ENCODE measurements around the gene PPA1. TPM values are rescaled to one million over a fixed set of nuclear protein-coding genes. Genes with fewer than 3 reads are reported as not detected.

Gene PPA1
- total and polyA plus RNA-seq, 3 experiments from 2014 or later, result 122 to 368 (median 358) TPM

DNA sequence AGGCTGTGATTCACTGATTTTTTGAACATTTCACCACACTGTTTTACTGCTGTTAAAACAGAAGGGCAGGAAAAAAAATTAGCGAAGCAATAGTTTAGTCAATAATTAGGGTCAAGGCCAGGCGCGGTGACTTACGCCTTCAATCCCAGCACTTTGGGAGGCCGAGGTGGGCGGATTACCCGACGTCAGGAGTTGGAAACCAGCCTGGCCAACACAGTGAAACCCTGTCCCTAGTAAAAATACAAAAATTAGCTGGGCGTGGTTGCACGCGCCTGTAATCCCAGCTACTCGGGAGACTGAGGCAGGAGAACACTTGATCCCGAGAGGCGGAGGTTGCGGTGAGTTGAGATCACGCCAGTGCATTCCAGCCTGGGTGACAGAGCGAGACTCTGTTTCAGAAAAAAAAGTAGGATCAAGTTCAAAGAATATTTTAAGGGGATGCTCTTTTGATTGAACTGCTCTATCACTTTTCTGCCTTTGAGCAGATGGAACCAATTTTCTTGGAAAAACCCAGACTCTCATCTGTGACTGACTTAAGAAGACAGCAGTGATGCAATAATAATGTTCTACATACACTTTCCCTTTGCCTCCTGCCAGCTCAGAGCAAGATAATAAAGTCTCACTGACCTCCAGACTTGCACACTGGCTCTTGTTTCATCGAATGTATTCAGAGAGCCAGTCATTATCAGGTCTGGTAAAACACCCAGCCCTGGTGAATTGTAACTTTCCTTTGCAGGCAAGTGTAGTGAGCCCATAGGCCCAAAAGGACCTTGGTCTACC is 1.6 kb upstream of the PPA1 start:
- no peak overlapping the region for H3K4me3 ChIP-seq (ENCODE audit: low read length)
- no peaks in the 10 kb centered on the region for H3K27me3 ChIP-seq (ENCODE audit: insufficient read depth, low read length, poor library complexity, severe bottlenecking)
- ChIA-PET CTCF (interaction anchor here (1.4 to 3.5 kb wide), 2 partner anchors 14 to 130 kb away, joined by 3 to 32 read pairs; no protein-coding TSS in a partner anchor), POLR2A (no interaction called here)
- H3K36me3 ChIP-seq (ENCODE audit: insufficient read depth, low read length), result no peaks in the 10 kb centered on the region
- Mint-ChIP-seq H3K9me3 (no peaks in the 10 kb centered on the region), H3K4me3 (peak overlapping the region in 3 of 7 donors; percentile 44 to 54 (median 48)), H3K36me3 (peaks cover 0 to 8% (median 3%) of the 10 kb centered on the region in 3 donors), H3K4me1 (peaks cover 14 to 21% (median 18%) of the 10 kb centered on the region in 3 donors), H3K27me3 (no peaks in the 10 kb centered on the region), H3K27ac (peak overlapping the region in 6 of 8 donors; percentile 32 to 68 (median 66))
- no peak overlapping the region for H3K27ac ChIP-seq (ENCODE audit: low read depth, low read length)
- no peaks in the 10 kb centered on the region for H3K9me3 ChIP-seq (ENCODE audit: low read length)
- H3K4me1 ChIP-seq (ENCODE audit: insufficient read depth, low read length), result peaks cover 11% of the 10 kb centered on the region
- DNase-seq, result no peak

DNA sequence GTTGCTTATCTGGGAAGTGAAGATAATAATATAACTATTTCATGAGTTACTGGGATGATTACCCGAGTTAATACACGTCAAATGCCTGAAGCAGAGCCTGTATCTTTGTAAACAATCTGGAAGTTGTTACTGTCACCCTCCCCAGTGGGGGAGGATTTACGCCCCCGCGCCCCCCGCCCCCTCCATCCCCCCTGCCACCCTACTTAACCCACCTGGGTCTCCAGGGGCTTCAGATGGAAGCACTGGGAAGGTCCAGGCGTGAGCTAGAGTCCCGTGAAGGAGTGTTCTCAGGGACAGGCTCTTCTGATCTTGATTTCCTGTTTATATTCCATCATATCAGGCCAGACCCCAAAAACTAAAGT is 691 bp upstream of the PPA1 start:
- Mint-ChIP-seq H3K4me1 (peaks cover 16 to 27% (median 26%) of the 10 kb centered on the region in 3 donors), H3K9me3 (no peaks in the 10 kb centered on the region), H3K27me3 (no peaks in the 10 kb centered on the region), H3K27ac (peak overlapping the region; percentile 84 to 98 (median 94)), H3K36me3 (peaks cover 0 to 15% (median 3%) of the 10 kb centered on the region in 3 donors), H3K4me3 (peak overlapping the region; percentile 82 to 96 (median 88))
- peak overlapping the region; percentile 79 for H3K4me3 ChIP-seq (ENCODE audit: low read length)
- no peaks in the 10 kb centered on the region for H3K9me3 ChIP-seq (ENCODE audit: low read length)
- peaks cover 11% of the 10 kb centered on the region for H3K4me1 ChIP-seq (ENCODE audit: insufficient read depth, low read length)
- ChIA-PET CTCF (interaction anchor here (1.3 to 3.5 kb wide), 5 partner anchors 14 to 130 kb away, joined by 3 to 32 read pairs (median 3); partner anchors contain the start of gene TYSND1), POLR2A (interaction anchor here (1.1 to 2.2 kb wide), 2 partner anchors 88 to 90 kb away, joined by 4 to 8 read pairs; partner anchors contain the start of gene TYSND1)
- no peaks in the 10 kb centered on the region for H3K36me3 ChIP-seq (ENCODE audit: insufficient read depth, low read length)
- no peaks in the 10 kb centered on the region for H3K27me3 ChIP-seq (ENCODE audit: insufficient read depth, low read length, poor library complexity, severe bottlenecking)
- peak overlapping the region; percentile 75 for H3K27ac ChIP-seq (ENCODE audit: low read depth, low read length)
- DNase-seq, result no peak

DNA sequence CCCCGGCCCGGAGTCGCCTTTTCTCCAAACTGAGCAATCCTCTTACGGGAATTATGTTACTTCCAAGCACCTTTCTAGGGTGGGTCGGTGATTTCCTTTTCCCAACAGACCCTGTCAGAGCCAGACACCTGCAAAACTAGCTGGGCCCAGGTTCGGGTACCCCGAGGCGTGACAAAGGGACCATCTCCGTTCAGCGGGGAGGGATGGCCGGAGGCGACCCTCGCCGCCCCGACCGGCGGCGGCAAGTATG is 445 bp downstream of the PPA1 start:
- Histone ChIP-seq H3K36me3 (ENCODE audit: insufficient read depth, low read length) (no peaks in the 10 kb centered on the region), H3K4me3 (ENCODE audit: low read length) (peak overlapping the region; percentile 93), H3K4me1 (ENCODE audit: insufficient read depth, low read length) (peaks cover 11% of the 10 kb centered on the region), H3K9me3 (ENCODE audit: low read length) (no peaks in the 10 kb centered on the region), H3K27ac (ENCODE audit: low read depth, low read length) (peak overlapping the region; percentile 75), H3K27me3 (ENCODE audit: insufficient read depth, low read length, poor library complexity, severe bottlenecking) (no peaks in the 10 kb centered on the region)
- ChIA-PET CTCF (interaction anchor here (1.0 to 3.5 kb wide), 10 partner anchors 11 to 132 kb away, joined by 3 to 32 read pairs (median 3); partner anchors contain the start of gene TYSND1), POLR2A (interaction anchor here (0.5 to 2.2 kb wide), 6 partner anchors 62 to 1753 kb away, joined by 3 to 8 read pairs (median 4); partner anchors contain the start of genes SAR1A and TYSND1)
- H3K36me3 Mint-ChIP-seq, result peaks cover 0 to 24% (median 3%) of the 10 kb centered on the region in 3 donors
- no peaks in the 10 kb centered on the region for H3K9me3 Mint-ChIP-seq
- H3K27me3 Mint-ChIP-seq, result no peaks in the 10 kb centered on the region
- H3K27ac Mint-ChIP-seq, result peak overlapping the region; percentile 23 to 95 (median 82)
- no peak for DNase-seq
- H3K4me1 Mint-ChIP-seq, result peaks cover 17 to 37% (median 33%) of the 10 kb centered on the region in 3 donors
- peak overlapping the region; percentile 82 to 96 (median 87) for H3K4me3 Mint-ChIP-seq

DNA sequence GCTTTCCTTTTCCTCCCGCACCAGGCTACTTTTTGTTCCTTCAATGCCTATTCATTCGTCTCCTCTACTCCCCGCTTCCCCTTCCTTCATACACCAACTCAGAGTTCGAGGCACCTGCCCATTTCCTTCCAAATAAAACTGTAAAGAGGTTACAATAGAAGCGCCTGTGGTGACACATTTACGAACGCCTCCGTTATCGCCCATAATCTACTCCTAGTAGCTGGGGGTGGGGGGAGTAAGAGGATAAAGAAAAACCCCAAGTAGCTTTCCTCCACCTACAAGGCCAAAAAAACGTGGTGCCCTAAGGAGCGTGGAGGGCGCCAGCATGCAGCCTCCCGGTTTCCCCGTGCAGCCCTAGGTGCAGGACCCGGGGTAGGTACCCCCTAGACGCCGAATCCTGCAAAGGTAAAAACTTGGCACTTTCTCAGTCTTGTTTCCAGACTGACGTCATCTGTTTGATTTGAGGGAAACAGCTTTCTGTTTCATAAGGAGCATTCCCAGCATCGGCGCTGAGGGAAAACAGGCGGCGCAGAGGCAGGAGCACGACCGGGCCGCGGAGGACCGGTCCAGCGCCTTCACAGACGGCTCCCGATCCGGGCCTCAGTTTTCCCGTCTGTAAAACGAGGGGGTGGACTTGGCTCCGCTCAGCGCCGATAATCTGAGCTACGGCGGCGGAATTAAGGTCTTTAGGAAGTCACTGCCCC is 922 bp downstream of the PPA1 start:
- peak overlapping the region; percentile 93 for H3K4me3 ChIP-seq (ENCODE audit: low read length)
- H3K27ac ChIP-seq (ENCODE audit: low read depth, low read length), result peak overlapping the region; percentile 75
- Mint-ChIP-seq H3K27me3 (no peaks in the 10 kb centered on the region), H3K4me1 (peaks cover 17 to 41% (median 33%) of the 10 kb centered on the region in 3 donors), H3K27ac (peak overlapping the region; percentile 14 to 95 (median 78)), H3K36me3 (peaks cover 0 to 24% (median 2%) of the 10 kb centered on the region in 3 donors), H3K4me3 (peak overlapping the region; percentile 82 to 96 (median 87)), H3K9me3 (no peaks in the 10 kb centered on the region)
- no peaks in the 10 kb centered on the region for H3K27me3 ChIP-seq (ENCODE audit: insufficient read depth, low read length, poor library complexity, severe bottlenecking)
- POLR2A ChIA-PET, result interaction anchor here (0.5 to 2.2 kb wide), 5 partner anchors 62 to 1753 kb away, joined by 3 to 8 read pairs (median 4); partner anchors contain the start of genes SAR1A and TYSND1
- peak in 4 of 5 donors; percentile 11 to 55 (median 32) for DNase-seq
- peaks cover 11% of the 10 kb centered on the region for H3K4me1 ChIP-seq (ENCODE audit: insufficient read depth, low read length)
- H3K9me3 ChIP-seq (ENCODE audit: low read length), result no peaks in the 10 kb centered on the region
- CTCF ChIA-PET, result interaction anchor here (1.0 to 3.5 kb wide), 11 partner anchors 10 to 132 kb away, joined by 3 to 32 read pairs (median 3); partner anchors contain the start of gene TYSND1
- H3K36me3 ChIP-seq (ENCODE audit: insufficient read depth, low read length), result no peaks in the 10 kb centered on the region

DNA sequence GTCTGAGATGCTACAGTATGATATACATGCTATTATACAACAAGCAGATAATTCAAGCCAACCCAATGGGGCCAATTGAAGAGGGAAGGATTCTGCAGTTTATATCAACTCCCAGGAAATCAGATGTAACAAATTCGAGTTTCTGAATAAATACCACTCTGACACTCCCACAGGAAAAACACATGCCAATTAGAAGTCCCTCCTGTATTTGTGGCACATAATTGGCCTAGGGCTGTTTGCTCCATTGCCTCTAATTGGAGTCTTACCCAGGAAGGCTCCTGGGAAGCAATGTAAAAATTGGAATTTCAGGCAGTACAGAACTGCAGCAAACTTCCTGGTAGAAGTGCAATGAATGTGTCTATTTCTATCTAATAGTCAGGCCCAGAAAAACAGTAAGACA is 4.7 kb downstream of the PPA1 start:
- no peaks in the 10 kb centered on the region for H3K9me3 Mint-ChIP-seq
- Histone ChIP-seq H3K27ac (ENCODE audit: low read depth, low read length) (no peak overlapping the region), H3K36me3 (ENCODE audit: insufficient read depth, low read length) (no peaks in the 10 kb centered on the region), H3K27me3 (ENCODE audit: insufficient read depth, low read length, poor library complexity, severe bottlenecking) (no peaks in the 10 kb centered on the region), H3K9me3 (ENCODE audit: low read length) (no peaks in the 10 kb centered on the region), H3K4me1 (ENCODE audit: insufficient read depth, low read length) (peaks cover 11% of the 10 kb centered on the region), H3K4me3 (ENCODE audit: low read length) (no peak overlapping the region)
- no peaks in the 10 kb centered on the region for H3K27me3 Mint-ChIP-seq
- no peak overlapping the region for H3K4me3 Mint-ChIP-seq
- DNase-seq, result no peak
- CTCF ChIA-PET, result interaction anchor here (1.7 to 15.7 kb wide), 2 partner anchors 11 to 135 kb away, joined by 5 to 304 read pairs; no protein-coding TSS in a partner anchor
- no peak overlapping the region for H3K27ac Mint-ChIP-seq
- H3K4me1 Mint-ChIP-seq, result peaks cover 13 to 36% (median 36%) of the 10 kb centered on the region in 3 donors
- POLR2A ChIA-PET, result no interaction called here
- H3K36me3 Mint-ChIP-seq, result peaks cover 0 to 26% (median 0%) of the 10 kb centered on the region in 3 donors

DNA sequence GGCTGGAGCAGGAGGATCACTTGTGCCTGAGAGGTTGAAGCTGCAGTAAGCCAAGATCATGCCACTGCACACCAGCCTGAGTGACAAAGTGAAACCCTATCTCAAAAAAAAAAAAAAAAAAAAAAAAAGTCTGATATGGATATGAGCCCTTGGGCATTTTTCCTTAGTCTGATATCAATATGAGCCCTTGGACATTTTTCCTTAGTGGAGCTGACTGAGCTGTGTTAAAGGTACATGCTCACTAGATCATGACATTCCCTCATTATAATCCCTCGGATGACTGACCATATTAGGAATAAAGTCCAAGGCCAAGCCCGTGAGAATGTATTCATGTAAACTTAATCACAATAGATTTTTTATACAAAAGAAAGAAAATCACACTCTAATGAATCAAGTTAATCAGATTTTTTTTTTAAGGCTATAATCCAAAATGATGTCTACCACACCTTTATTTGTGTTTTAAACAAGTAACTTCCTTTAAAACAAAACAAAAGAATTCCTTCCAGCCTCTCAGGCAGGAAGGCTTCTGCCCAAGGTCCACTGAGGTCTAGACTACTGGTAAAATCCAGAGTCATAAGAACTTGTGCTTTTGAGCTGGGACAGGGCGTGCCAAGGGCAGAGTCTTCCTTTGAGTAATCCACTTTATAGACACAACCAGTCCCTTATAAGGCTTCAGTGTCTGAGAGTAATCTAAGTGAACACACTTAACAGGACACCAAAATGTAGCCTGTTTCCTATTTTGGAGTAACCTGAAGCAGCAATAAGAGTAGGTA is 5.5 kb downstream of the PPA1 start:
- H3K27me3 Mint-ChIP-seq, result no peaks in the 10 kb centered on the region
- no peaks in the 10 kb centered on the region for H3K36me3 ChIP-seq (ENCODE audit: insufficient read depth, low read length)
- H3K27ac Mint-ChIP-seq, result no peak overlapping the region
- peaks cover 11% of the 10 kb centered on the region for H3K4me1 ChIP-seq (ENCODE audit: insufficient read depth, low read length)
- no peaks in the 10 kb centered on the region for H3K27me3 ChIP-seq (ENCODE audit: insufficient read depth, low read length, poor library complexity, severe bottlenecking)
- POLR2A ChIA-PET, result interaction anchor here (0.5 kb wide), 1 partner anchor 57 kb away, joined by 4 read pairs; the partner anchor contains the start of gene SAR1A
- no peak overlapping the region for H3K27ac ChIP-seq (ENCODE audit: low read depth, low read length)
- H3K9me3 Mint-ChIP-seq, result no peaks in the 10 kb centered on the region
- no peak overlapping the region for H3K4me3 ChIP-seq (ENCODE audit: low read length)
- CTCF ChIA-PET, result interaction anchor here (15.7 kb wide), 1 partner anchor 135 kb away, joined by 304 read pairs; no protein-coding TSS in a partner anchor
- H3K36me3 Mint-ChIP-seq, result peaks cover 0 to 26% (median 0%) of the 10 kb centered on the region in 3 donors
- no peak overlapping the region for H3K4me3 Mint-ChIP-seq
- H3K9me3 ChIP-seq (ENCODE audit: low read length), result no peaks in the 10 kb centered on the region
- peaks cover 15 to 37% (median 37%) of the 10 kb centered on the region in 3 donors for H3K4me1 Mint-ChIP-seq
- DNase-seq, result no peak

DNA sequence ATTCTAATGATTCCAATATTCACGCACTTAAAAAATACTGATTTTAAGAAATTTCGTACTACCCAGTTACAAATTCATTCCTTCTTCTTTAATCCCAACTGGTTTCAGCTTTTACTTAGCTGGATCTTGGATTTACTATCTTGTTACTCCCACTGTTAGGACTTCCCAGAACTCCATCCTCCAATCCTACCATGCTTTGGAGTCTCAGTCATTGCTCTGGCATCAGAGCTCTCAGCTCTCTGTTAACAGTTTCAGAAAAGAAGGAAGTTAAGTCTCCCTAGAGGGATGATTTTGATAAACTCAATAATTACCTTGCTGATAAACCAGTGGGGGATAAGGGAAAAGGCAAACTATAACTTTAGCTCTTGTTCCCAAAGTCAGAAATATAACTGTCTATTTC is 9.5 kb downstream of the PPA1 start:
- Mint-ChIP-seq H3K27ac (peak overlapping the region in 1 of 8 donors; percentile 80), H3K4me3 (no peak overlapping the region), H3K36me3 (peaks cover 0 to 16% (median 0%) of the 10 kb centered on the region in 3 donors), H3K4me1 (peaks cover 13 to 31% (median 26%) of the 10 kb centered on the region in 3 donors), H3K9me3 (no peaks in the 10 kb centered on the region), H3K27me3 (no peaks in the 10 kb centered on the region)
- POLR2A ChIA-PET, result no interaction called here
- Histone ChIP-seq H3K36me3 (ENCODE audit: insufficient read depth, low read length) (no peaks in the 10 kb centered on the region), H3K9me3 (ENCODE audit: low read length) (no peaks in the 10 kb centered on the region), H3K4me3 (ENCODE audit: low read length) (no peak overlapping the region), H3K27ac (ENCODE audit: low read depth, low read length) (no peak overlapping the region), H3K4me1 (ENCODE audit: insufficient read depth, low read length) (peaks cover 4% of the 10 kb centered on the region), H3K27me3 (ENCODE audit: insufficient read depth, low read length, poor library complexity, severe bottlenecking) (no peaks in the 10 kb centered on the region)
- DNase-seq, result no peak
- CTCF ChIA-PET, result interaction anchor here (1.0 to 15.7 kb wide), 3 partner anchors 49 to 139 kb away, joined by 5 to 304 read pairs (median 16); partner anchors contain the start of gene TYSND1
